Heart right ventricle (tissue), 16 donors: ENCODE results near the gene RARB. TPM values are rescaled to one million over a fixed set of nuclear protein-coding genes. Genes with fewer than 3 reads are reported as not detected.

ENCODE experiments used
- ATAC-seq, 8 donors: fragments of 200-7000 bp; cut with Tn5 transposase; one replicate each; pipeline ENCODE4 v1.9.1; 2020; ENCODE audit warnings: mild to moderate bottlenecking in 8 of 8, moderate library complexity in 8 of 8, moderate number of reproducible peaks in 1 of 8
- DNase-seq, 2 donors: peaks; one replicate each; pipeline ENCODE4 v3.0.0-alpha.2; 2020
- H3K27ac ChIP-seq, 10 donors: fragments of 200-600 bp; sonication (generic) in 2 of 10; one replicate each; pipeline versions ENCODE4 v1.5.0 to v1.8.0; 2020 to 2022; ENCODE audit warnings: mild to moderate bottlenecking in 3 of 10
- H3K27me3 ChIP-seq, 7 donors: fragments of 200-600 bp; one replicate each; pipeline ENCODE4 v1.8.0; 2021 to 2022; ENCODE audit warnings: mild to moderate bottlenecking in 2 of 7
- H3K36me3 ChIP-seq, 9 donors: fragments of 200-600 bp; sonication (generic) in 1 of 9; one replicate each; pipeline versions ENCODE4 v1.5.0 to v1.8.0; 2020 to 2022; ENCODE audit warnings: mild to moderate bottlenecking in 2 of 9
- H3K4me1 ChIP-seq, 9 donors: fragments of 200-600 bp; sonication (generic) in 1 of 9; one replicate each; pipeline versions ENCODE4 v1.5.0 to v1.8.0; 2020 to 2022; ENCODE audit warnings: mild to moderate bottlenecking in 4 of 9
- H3K4me3 ChIP-seq, 10 donors: fragments of 200-600 bp; sonication (generic) in 2 of 10; one replicate each; pipeline versions ENCODE4 v1.5.0 to v1.8.0; 2020 to 2022; ENCODE audit warnings: mild to moderate bottlenecking in 7 of 10, moderate library complexity in 2 of 10
- H3K9me3 ChIP-seq, 11 donors: fragments of 200-600 bp in 10 of 11; sonication (generic) in 2 of 11; one replicate each; pipeline versions ENCODE4 v1.5.0 to v1.8.0; 2013 to 2022; ENCODE audit warnings: mild to moderate bottlenecking in 2 of 11, control low read depth in 1 of 11, moderate library complexity in 1 of 11
- CTCF ChIP-seq, 9 donors: fragments of 200-600 bp; sonication (generic) in 2 of 9; IDR thresholded peaks; one replicate each; pipeline versions ENCODE4 v1.5.0 to v1.8.0; 2021 to 2022; ENCODE audit warnings: antibody characterized with exemption in 9 of 9, mild to moderate bottlenecking in 5 of 9, moderate library complexity in 1 of 9
- WGBS, 2 donors: extraction: QIAGEN DNeasy Blood & Tissue Kit; methylation state at CpG; one replicate each; pipeline ENCODE4 v1.1.7; 2013; ENCODE audit warnings: inconsistent platforms in 1 of 2; 5-methylcytosine and 5-hydroxymethylcytosine counted together
- intact Hi-C, 10 donors: fragments of 100-400 bp; cut with DNase I; formaldehyde crosslinking; loops; one replicate each; pipeline versions ENCODE4 v1.11.1 to v1.14.2; 2022
- polyA plus RNA-seq, 2 donors: library from polyadenylated mRNA; stranded (reverse); fragments of 200-250 nt; gene quantifications; one replicate each; pipeline ENCODE4 v1.2.3, GENCODE V29; 2013
- total RNA-seq, 10 donors: library from RNA; stranded (reverse); fragmentation: NEBNext Ultra II Directional in 3 of 10; extraction: Animal tissue kit (Norgen Biotek cat#: 25700) in 3 of 10; gene quantifications; one replicate each; pipeline versions ENCODE4 v1.2.1 to v1.2.4, GENCODE V29; 2021 to 2023
- donor health status: Arrhythmogenic right ventricular cardiomyopathy.
- donor health status: ischemic (EF 13 %, LVEDD 7.1; RV severe dilation, severe dysfunction).
- donor health status: healthy with polysubstance abuse.
- donor health status: DM: no; HTN: yes; CAD: no.
- donor health status: DM: no; HTN: no; CAD: no.
- donor health status: ischemic (EF 25% LVEDD 6.9; RV normal size, moderate dysfunction).
- donor health status: ischemic (EF 25% LVEDD 5.7; RV mildly dilated, moderate dysfunction).
- donor health status: healthy.
- donor health status: DM: yes; HTN: yes; CAD: no.
- donor health status: Ischemic cardiomyopathy.
- donor health status: ischemic (EF 35%, LVEDD 5.7; RV mildly dilated, moderate dysfunction).
- donor health status: nonischemic (EF 11% LVEDD 7.7; RV severe dilation, severe dysfunction).
- donor health status: DM: yes; HTN: yes; CAD: no.
- donor health status: PGD.
- donor health status: ischemic (EF 29% LVEDD 5.4; RV normal size, mild dysfunction).
- donor health status: nonischemic (EF 23%, LVEDD 6.1; RV moderate dilation, normal function).

RARB gene
- total and polyA plus RNA-seq, 12 donors, result 3.6 to 23.2 (median 17.8) TPM

DNA sequence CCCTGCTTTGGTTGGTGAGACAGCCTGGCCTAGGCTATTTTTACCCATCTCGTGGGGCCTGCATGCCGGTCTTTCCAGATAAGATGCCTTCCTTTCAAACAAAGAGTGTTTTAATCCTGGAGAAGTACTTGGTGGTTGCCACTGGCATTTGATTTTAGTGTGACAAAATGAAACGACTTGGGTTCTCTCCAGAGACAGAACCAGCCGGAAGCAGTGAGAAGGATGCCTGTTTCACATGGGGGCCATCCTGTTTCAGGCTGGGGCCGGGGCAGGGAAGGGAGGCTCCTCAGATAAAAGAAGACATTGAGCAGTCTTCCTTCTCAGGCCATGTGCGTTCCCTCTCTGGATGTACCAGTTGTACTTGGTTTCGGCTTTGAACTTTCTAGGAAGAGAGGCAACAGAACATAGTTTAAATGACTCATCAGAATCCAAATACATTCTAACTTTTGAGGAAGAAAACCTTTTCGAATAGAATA lies 161.8 kb downstream of the RARB start:
- Histone ChIP-seq H3K4me1 (peaks cover 5 to 67% (median 55%) of the 10 kb centered on the region in 9 donors), H3K27me3 (no peaks in the 10 kb centered on the region), H3K27ac (peak overlapping the region; percentile 20 to 80 (median 71)), H3K9me3 (no peaks in the 10 kb centered on the region), H3K36me3 (peaks cover 0 to 2% (median 0%) of the 10 kb centered on the region in 9 donors), H3K4me3 (no peak overlapping the region)
- no peak for TF ChIP-seq CTCF (IDR thresholded peaks at IDR 0.05)
- intact Hi-C loops, result loop anchor here (2.0 to 10.0 kb wide), 16 partner anchors 63 to 818 kb away; partner anchors contain the start of gene RARB (in 4 of the 10)
- 37 to 41% methylated on average over 8 of the region's 8 CpGs for WGBS, 2 donors
- DNase-seq, result peak in 1 of 2 donors; percentile 48
- peak; percentile 36 to 77 (median 59) for ATAC-seq

DNA sequence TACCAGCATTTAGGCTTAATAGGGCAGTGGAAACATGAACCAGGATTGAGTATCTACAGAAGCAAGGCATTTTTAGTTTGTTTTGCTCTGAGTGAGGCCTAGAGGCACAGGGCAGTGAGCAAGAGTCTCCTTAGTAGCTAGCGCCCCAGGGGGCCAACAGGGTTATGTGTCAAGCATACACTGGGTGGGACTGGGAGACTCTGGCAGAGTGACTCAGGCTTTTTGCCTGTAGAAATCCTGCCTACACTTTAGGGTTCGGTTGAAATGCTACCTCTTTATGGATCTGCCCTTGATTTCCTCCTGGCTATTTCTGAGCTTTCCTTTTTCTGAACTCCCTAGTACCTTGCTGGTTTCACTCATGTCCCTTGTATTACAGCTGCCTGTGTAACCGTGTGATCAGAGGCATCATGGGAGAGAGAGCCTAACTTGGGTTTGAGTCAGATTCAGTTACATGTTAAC lies 164.5 kb downstream of the RARB start:
- Histone ChIP-seq H3K9me3 (no peaks in the 10 kb centered on the region), H3K4me1 (peaks cover 5 to 58% (median 50%) of the 10 kb centered on the region in 9 donors), H3K27ac (peak overlapping the region in 8 of 10 donors; percentile 44 to 80 (median 64)), H3K4me3 (no peak overlapping the region), H3K27me3 (no peaks in the 10 kb centered on the region), H3K36me3 (peaks cover 0 to 29% (median 9%) of the 10 kb centered on the region in 9 donors)
- intact Hi-C loops, result loop anchor here (2.0 to 10.0 kb wide), 14 partner anchors 65 to 820 kb away; partner anchors contain the start of gene RARB (in 7 of the 10)
- peak in 6 of 9 donors; percentile 27 to 55 (median 37) for TF ChIP-seq CTCF (IDR thresholded peaks at IDR 0.05)
- ATAC-seq (peak; percentile 61 to 84 (median 68)), DNase-seq (peak; percentile 34 to 52)
- 27 to 33% methylated on average over 3 of the region's 3 CpGs for WGBS, 2 donors

DNA sequence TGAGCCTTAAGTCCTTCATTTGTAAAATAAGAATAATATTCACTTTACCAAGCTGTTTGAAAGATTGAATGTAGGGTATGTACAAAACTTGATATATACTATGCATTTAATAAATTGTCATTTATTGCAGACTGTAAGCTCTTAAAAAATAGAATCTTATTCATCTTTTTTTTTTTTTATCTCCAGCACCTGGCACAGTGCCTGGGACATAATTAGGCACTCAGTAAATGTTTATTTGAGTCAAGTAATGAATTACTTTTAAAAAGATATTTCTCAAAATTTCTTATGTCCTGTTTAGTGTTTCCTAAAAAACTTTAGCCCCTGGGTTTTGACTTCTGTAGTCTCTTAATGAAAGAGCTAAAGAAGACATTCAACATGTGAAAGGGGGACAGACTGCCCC lies 164.9 kb downstream of the RARB start:
- ATAC-seq (no peak), DNase-seq (no peak)
- Histone ChIP-seq H3K36me3 (peaks cover 0 to 33% (median 9%) of the 10 kb centered on the region in 9 donors), H3K4me3 (no peak overlapping the region), H3K9me3 (no peaks in the 10 kb centered on the region), H3K27me3 (no peaks in the 10 kb centered on the region), H3K4me1 (peaks cover 5 to 55% (median 50%) of the 10 kb centered on the region in 9 donors), H3K27ac (peak overlapping the region in 9 of 10 donors; percentile 11 to 80 (median 54))
- TF ChIP-seq CTCF (IDR thresholded peaks at IDR 0.05), result no peak
- intact Hi-C loops, result loop anchor here (2.0 to 10.0 kb wide), 14 partner anchors 66 to 821 kb away; partner anchors contain the start of gene RARB (in 7 of the 10)

DNA sequence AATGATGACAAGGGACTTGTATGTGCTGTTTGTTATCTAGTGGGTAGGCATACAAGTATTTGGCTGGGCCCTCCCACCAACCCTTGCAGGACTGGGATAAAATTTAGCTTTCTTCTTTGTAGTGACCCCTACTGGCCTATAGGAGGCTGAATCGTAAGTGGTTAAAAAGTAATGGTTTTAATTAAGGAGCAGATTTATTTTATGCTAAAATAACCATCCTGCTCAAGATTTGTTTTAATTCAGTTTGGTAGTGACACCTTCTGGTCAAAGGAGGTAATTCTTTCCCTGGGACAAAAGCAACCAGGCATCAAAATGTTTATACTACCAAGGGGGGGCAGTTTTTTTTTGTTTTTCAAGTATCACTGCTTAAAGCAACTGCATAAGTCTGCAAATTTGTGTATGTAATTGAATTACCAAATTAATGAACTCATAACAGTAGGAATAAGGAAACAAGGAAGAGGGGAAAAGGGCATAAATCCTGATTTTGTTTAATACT lies 166.0 kb downstream of the RARB start:
- Histone ChIP-seq H3K4me3 (no peak overlapping the region), H3K9me3 (no peaks in the 10 kb centered on the region), H3K27me3 (no peaks in the 10 kb centered on the region), H3K27ac (peak overlapping the region in 8 of 10 donors; percentile 27 to 80 (median 64)), H3K4me1 (peaks cover 5 to 50% (median 45%) of the 10 kb centered on the region in 9 donors), H3K36me3 (peaks cover 0 to 44% (median 16%) of the 10 kb centered on the region in 9 donors)
- intact Hi-C loops, result loop anchor here (2.0 to 10.0 kb wide), 16 partner anchors 67 to 822 kb away; partner anchors contain the start of gene RARB (in 6 of the 10)
- ATAC-seq (peak; percentile 49 to 76 (median 55)), DNase-seq (peak in 1 of 2 donors; percentile 27)
- peak; percentile 76 to 90 (median 82) for TF ChIP-seq CTCF (IDR thresholded peaks at IDR 0.05)
- 0 to 2% methylated on average over 1 of the region's 1 CpG for whole genome bisulfite sequencing, 2 donors
